Measurements from ENCODE around the gene CRYBA2.

Gene CRYBA2

GRCh38 chr2:219022616-219023015 is 29.4 kb upstream of the CRYBA2 start:
- no peak for DNase-seq

DNA sequence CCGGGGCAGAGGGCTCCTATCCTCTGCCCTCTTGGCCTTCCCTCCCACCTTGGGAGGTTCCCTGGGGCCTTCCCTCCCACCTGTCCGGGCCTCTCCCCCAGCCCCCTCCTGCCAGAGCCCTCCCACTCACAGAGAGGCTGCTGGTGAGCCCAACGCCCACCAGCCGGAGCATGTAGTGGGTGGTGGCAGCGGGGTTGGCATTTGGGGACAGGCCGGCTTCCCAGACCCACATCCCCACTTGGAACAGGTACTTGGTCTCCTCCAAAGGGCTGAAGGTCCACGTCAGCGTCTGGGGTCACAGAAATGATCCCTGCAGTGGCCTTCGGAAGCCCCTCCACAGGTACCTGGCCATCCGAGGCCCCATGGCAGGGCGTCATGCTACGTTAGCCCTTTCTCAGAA is 28.8 kb upstream of the CRYBA2 start:
- no peak for DNase-seq

DNA sequence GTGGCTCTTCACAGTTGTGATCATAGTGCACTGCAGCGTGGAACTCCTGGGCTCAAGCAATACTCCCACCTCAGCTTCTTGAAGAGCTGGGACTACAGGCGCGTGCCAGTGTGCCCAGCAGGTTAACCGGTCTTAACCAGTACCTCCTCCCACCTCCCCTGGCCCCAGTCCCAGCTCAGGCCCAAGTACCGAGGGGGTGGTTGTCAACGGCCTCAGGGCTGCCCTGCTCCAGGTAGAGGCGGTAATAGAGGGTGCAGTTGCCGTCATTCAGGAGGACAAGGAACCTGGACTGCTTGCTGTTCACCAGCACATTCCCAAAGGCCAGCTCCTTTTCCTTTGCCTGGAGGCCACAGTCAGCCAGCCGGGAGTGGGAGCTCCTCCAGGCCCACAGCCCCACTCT is 28.4 kb upstream of the CRYBA2 start:
- no peak for DNase-seq

DNA sequence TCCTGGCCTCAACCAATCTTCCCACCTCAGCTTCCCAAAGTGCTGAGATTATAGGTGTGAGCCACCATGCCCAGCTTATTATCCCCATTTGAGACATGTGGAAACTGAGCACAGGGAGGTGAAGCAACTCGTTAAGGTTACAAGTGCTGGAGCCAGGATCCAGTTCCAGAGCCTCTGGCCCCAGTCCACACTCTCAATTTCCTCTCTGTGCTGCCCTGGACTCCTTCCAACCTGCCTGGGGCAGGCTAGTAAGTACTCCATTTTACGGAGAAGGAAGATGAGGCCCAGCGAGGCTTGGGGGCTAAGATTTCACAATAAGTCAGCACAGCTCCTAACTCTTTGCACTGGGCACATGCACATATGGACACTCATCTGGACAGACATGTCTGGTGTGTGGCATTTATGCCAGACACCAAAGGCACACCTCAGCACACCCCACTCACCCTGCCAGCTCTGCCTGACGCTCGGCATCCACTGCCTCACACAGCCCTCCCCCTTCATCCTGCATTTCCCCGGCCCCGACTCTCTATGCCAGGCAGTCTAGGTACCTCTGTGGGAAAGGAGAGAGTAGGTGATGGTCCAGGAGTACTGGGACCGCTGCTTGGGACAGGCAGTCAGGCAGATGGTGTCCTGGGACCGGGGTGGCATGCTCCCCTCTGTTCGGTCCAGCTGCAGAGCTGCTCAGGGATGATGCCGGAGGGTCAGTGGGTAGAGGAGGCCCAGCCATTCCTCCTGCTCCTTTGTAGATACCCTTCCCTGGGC is 27.6 kb upstream of the CRYBA2 start:
- DNase-seq = peak in 1 of 3 experiments; percentile 2

- DNase-seq = no peak
These were observed 26.2 kb upstream of the CRYBA2 start for GRCh38 chr2:219019436-219019835.

GRCh38 chr2:219018726-219019125 is 25.5 kb upstream of the CRYBA2 start:
- no peak for DNase-seq

- DNase-seq = no peak
These were observed 25.1 kb upstream of the CRYBA2 start for GRCh38 chr2:219018286-219018685.

- DNase-seq = no peak
These were observed 24.1 kb upstream of the CRYBA2 start for GRCh38 chr2:219017201-219017931.

DNA sequence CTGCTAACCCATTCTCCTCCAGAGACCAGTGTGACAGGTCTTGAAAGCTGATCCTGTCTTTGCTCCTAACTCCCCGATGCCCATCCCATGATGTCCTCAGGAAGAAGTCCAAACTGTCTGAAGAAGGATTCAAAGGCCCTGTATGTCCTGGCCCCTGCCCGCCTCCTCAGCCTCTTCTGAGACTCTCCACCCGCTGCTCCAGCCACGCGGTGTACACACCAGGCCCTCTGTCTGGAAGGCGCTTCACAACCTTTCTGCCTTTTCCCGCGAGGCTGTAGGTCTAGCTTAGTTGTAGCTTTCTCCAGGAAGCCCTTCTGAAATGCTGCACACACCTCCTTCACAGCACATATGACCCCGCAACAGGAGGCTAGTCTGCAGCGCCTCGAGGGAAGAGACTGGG is 23.5 kb upstream of the CRYBA2 start:
- DNase-seq = no peak

DNA sequence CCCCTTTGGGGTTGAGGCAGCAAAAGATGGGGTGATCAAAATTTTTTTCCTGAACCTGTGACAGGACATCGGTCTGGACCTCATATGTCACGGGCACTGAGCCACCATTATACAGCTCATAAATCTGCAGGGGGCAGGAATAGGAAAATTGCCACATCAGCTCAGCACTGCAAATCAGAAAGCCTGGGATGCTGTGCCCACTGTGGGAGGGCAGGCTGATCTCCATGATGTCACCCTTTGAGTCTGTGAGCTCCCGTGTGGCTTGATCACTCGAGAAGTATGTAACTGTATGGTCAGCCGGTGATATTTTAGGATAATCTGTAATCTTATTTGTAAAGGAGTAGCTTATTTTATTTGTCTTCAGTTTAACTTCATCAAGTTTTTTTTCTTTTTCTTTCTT is 17.7 kb upstream of the CRYBA2 start:
- DNase-seq = peak in 1 of 3 experiments; percentile 3

DNA sequence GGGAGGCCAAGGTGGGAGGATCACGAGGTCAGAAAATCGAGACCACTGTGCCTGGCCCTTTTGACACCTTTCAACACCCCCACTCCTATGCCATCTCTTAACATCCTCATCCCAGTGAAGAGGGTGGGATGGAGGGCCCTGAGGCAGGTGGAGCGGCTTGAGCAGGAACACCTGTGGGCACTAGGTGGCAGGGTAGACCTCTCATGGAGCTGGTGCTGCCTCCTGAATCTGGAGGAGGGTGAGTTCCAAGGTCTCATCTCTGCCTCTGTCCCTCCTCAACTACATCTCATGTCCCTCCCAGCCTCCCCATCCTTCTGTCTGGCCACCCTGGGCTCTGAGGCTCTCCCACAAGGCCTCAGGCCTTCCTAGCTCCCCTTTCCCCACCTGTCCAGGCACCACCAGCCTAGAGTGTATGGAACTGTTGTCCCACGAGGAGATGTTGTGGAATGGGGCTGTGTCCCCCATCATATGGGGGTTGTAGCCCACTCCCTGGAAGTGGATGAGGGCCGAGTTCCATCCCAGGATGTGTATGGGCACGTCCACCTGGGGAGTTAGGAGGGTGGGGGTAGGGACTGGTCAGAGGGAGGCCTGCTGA is 17.0 kb upstream of the CRYBA2 start:
- peak in 2 of 3 experiments; percentile 9 to 44 for DNase-seq

GRCh38 chr2:219009294-219009693 is 16.1 kb upstream of the CRYBA2 start:
- DNase-seq = no peak

DNA sequence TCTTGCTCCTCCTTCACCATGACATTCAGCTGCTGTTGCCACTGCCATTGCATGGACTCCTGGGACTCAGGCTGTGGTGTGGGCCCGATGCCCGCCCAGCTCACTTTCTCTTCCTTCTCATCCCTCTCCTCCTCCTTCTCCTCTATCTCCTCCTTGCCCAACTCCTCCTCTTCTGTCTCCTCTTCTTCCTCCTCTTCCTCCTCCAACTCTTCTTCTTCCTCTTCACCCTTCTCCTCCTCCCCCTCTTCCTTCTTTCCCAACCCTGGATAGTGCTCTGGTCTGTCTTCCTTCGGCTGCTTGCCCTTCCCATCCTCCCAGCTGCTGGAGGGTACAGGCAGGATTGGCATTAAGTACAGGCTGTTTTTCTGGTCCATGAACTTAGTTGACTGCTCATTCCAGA is 10.8 kb upstream of the CRYBA2 start:
- DNase-seq = no peak

- no peak for DNase-seq
These were observed 10.0 kb upstream of the CRYBA2 start for GRCh38 chr2:219003267-219003634.

DNA sequence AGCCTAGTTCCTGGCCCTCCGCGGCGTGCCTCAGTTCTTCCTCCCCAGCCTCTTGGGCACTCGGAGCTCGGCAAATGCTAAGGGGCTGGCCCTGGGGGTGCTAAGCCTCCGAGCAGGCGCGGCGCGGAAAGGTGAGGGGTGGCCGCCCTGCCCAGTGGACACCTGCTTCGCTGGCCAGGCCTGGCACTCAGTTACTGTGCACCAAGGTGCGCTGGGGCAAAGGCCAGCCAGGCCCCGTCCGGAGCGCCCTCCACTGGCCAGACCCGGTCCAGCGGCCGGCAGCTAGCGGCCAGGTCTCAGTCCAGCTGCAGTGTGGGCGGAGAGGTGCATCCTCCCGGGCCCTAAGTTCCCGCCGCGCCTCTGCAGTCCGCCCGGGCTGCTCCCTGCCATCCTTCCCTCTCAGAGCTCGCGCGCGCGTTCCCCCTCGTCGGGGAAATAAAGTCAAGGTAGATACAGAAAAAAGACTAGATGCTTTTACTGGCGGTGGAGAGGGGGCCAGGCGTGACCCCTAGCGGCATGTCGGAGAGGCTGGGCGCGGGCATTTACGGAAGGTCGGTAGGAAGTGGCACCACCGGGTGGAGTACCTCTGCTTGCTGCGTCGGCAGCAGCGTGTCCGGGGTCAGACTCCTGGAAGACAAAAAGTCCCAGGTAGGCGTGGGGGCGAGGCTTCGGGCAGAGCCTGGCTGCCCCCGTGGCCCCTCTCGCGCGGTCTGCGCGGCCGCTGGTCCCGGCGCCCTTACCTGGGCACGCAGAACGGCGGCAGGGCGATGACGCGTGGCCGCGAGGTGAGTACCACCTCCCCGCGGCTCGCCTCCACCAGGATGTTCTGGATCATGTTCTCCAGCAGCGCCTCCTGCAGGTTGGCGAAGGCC is 9.4 kb upstream of the CRYBA2 start:
- DNase-seq = peak; percentile 80 to 92 (median 89)

- peak; percentile 92 to 99 (median 99) for DNase-seq
These were observed 8.6 kb upstream of the CRYBA2 start for GRCh38 chr2:219001577-219002394.

DNA sequence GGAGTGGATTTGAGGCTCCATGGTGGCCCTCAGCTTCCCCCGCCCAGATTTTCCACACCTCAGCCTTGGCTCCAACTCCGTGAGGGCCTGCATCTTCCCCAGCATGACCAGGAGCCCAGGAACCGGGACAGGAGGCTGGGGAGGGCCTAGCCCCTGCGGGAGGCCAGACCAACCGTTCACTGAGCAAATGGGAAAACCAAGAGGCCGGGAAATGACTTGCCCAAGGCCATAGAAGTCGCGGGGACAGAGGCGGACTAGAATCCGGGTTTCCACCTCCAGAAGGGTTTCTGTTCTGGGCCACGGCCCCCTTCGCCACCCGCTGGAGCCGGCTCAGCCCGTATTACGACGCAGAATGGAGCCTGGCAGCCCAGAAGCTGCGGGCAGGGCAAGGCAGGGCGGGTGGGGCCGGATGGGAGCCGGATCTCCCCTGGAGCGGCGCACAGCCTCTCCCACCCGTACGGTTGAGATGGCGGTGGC is 7.9 kb upstream of the CRYBA2 start:
- DNase-seq = peak in 2 of 3 experiments; percentile 12 to 58

- DNase-seq = peak in 2 of 3 experiments; percentile 82
These were observed 7.3 kb upstream of the CRYBA2 start for GRCh38 chr2:219000569-219000960.

DNA sequence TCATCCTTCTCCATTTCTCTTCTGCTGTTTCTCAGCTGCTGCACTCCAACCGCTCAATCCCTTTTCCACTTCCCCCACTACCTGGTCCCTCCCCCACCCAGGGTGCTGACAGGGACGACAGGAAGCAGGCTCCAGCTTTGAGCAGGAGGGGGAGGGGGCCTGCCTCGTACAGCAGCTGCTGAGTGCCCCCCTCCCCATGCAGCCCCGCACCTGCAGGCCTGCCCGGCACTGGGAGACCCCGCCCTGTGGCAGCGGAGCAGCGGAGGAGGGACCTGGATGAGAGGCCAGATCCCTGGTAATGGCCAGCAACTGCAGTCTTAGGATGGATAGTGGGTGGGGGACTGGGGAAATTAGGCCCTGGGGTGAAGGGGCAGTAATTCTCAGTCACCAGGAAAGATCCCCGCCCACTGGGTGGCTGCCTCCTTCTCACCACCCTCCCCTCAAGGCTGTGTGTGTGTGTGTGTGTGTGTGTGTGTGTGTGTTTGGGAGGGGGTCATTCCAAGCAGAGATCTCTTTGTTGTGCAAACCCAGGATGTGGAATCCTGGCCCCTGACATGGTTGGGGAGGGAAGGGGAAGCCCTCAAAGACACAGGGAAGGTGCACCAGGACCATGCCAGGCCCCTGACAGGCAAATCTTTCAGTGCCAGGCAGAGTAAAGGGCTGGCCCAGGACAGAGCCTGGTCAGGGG is 6.8 kb upstream of the CRYBA2 start:
- DNase-seq = peak; percentile 71 to 98 (median 96)

DNA sequence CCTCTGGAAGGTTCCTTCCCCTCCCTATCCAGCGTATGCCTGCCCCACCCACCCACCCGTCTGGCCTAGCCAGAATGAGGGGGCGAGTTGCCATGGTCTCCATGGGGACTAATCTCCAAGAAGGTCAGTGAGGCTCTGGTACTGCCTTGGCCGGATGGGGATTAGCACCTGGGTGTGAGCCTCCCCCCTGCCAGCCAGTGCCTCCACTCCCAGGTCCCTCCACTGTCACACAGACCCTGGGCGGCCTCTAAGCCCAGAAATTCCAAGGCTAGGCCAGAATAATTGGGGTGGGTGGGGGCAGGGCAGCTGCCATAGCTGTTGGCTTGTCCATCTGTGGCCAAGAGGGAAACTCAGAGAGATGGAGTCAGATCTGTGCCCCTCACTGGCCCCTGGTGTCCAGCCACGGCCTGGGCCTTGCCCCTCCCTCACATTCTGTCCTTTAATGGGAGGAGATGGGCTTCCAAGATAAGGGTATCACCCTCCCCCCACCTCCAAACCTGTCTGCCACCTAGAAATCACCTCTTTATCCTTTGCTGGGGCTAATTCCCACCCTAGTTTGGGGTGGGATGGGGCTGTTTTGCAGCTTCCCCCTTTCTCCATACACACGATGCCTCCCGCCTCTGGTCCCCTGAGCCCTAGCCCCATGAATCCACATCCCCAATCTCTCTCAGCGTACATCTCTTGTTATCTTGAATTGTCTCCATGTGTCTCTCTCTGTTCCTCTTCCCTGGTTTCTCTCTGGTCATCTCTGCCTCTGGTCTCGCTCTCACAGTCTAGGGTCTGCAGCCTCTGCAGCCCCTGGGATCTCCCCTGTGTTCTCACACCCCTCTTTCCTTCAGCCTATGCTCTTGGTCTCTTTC is 6.0 kb upstream of the CRYBA2 start:
- DNase-seq = peak in 2 of 3 experiments; percentile 60 to 72

Measured in NCI-H1417 (cell line).